GM21717 (cell line): Measurements from ENCODE around the gene CFAP77.

ENCODE experiments used
- ATAC-seq: cut with Tn5 transposase; IDR thresholded peaks from one replicate; pipeline ENCODE4 v1.9.1; 2021; ENCODE audit warnings: mild to moderate bottlenecking, moderate library complexity; ENCODE audit not compliant: unreplicated experiment

The CFAP77 gene

DNA sequence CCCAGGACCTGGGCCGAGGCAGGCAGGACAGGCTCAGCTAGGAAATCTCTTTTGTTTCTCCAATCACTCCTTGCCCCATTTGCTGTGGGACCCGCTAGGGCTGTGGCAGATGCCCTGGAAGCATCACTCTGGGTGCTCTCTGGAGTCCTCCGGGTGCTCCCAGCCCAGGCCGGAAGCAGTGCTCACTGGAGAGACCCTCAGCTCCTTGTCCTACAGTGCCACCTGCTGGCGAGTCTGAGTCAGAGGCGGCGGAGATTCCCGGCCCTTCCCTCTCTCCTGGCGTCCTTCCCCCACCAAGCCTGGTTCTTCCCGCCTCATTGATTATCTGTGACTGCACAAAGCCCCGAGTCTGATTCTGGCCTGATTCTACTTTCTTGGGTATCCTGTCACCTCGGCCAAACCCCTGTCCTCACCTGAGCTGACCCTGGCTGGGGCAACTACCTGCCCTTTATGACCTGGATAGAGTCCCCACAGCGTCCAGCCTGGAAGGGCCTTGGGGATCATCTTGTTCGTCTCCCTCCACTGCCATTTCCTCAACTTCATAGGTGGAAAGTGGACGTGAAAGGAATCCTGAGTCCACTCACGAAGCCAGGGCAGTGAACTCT is 165.1 kb downstream of the CFAP77 start:
- ATAC-seq, result no peak

GRCh38 chr9:132575811-132576210 is 165.8 kb downstream of the CFAP77 start:
- no peak for ATAC-seq

- ATAC-seq, result no peak
Observed at GRCh38 chr9:132577119-132577518, 167.1 kb downstream of the CFAP77 start.

- no peak for ATAC-seq
Observed at GRCh38 chr9:132578367-132578932, 168.4 kb downstream of the CFAP77 start.

GRCh38 chr9:132579427-132579798 is 169.4 kb downstream of the CFAP77 start:
- ATAC-seq, result no peak

GRCh38 chr9:132582276-132582785 is 172.3 kb downstream of the CFAP77 start, which contains the start of gene BARHL1:
Gene BARHL1, plus strand, starts transcription at chr9:132582606. Its CDS starts 192 bp downstream, at chr9:132582798.
- ATAC-seq, result no peak

DNA sequence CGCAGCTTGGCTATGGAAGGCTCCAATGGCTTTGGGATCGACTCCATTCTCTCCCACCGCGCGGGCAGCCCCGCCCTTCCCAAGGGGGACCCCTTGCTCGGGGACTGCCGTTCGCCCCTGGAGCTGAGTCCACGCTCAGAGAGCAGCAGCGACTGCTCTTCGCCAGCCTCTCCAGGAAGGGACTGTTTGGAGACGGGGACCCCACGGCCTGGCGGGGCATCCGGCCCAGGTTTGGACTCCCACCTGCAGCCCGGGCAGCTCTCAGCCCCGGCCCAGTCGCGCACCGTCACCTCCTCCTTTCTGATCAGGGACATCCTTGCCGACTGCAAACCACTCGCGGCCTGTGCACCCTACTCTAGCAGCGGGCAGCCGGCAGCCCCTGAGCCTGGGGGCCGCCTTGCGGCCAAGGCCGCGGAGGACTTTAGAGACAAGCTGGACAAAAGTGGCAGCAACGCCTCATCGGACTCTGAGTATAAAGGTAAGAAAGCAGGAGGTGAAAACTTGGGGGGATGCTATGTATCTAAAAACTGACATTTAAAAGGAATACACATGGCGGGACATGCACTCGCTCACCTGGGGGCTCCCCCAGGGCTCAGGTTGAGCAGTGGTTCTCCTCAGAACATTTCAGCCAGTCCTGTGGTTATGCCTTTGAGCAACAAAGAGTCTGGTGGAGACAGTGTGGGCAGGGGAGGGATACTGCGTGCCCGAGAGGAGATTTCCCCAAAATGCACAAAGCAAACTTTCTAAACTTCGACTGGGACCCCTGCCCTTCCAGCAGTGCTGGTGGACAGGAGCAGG is 173.0 kb downstream of the CFAP77 start:
- no peak for ATAC-seq

DNA sequence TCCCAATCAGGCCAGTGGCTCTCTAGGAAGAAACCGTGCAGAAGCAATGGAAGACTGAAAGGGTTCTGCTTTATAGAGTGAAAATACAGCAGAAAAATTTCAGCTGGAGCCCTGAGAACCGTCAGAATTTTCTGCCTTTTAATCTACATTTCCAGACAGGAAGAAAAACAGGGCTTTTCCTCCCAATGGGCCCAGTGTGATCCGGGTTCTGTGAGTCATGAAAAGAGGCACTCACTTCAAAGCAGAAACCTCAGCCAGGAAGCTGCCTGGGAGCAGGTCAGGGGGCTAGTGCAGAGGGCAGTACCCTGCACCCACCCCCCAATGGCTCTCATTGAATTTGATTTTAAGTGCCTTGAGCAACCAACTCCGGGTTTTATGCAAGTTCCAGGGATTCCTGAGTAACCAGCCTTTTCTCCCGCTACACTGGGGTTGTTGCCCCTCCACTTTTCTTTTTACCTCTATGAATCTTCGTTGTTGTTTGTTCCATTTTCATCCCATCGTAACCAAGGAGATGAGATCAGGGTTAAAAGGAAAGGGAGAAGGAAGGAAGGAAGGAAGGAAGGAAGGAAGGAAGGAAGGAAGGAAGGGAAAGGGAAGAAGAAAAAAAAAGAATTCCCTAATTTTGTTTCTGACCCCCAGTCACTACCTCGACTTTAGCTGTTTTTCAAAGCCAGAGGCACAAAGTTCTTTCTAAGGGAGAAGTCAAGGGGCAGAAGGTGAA is 173.7 kb downstream of the CFAP77 start:
- ATAC-seq, result no peak

GRCh38 chr9:132584601-132585560 is 174.9 kb downstream of the CFAP77 start:
- ATAC-seq, result no peak

- no peak for ATAC-seq
Observed at GRCh38 chr9:132585954-132586829, 176.2 kb downstream of the CFAP77 start.

- no peak for ATAC-seq
Observed at GRCh38 chr9:132586830-132587591, 177.0 kb downstream of the CFAP77 start.

- ATAC-seq, result no peak
Observed at GRCh38 chr9:132587592-132587955, 177.6 kb downstream of the CFAP77 start.

DNA sequence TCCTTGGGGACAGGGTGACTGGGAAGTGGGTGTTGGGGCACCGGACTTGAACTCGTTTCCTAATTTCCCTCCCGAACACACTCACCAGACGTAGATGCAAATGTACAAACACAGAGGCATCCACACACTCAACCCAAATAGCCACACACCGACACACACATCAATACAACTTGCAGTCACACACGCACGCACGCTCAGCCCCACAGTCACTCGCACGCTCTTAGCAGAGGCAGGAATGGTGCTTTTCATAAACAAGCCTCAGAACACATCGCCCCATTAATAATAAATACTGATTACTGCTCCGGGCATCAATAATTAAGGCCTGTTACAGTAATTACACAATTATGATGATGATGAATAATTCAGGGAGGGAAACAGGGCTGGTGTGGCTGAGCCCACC is 178.1 kb downstream of the CFAP77 start:
- ATAC-seq, result no peak

DNA sequence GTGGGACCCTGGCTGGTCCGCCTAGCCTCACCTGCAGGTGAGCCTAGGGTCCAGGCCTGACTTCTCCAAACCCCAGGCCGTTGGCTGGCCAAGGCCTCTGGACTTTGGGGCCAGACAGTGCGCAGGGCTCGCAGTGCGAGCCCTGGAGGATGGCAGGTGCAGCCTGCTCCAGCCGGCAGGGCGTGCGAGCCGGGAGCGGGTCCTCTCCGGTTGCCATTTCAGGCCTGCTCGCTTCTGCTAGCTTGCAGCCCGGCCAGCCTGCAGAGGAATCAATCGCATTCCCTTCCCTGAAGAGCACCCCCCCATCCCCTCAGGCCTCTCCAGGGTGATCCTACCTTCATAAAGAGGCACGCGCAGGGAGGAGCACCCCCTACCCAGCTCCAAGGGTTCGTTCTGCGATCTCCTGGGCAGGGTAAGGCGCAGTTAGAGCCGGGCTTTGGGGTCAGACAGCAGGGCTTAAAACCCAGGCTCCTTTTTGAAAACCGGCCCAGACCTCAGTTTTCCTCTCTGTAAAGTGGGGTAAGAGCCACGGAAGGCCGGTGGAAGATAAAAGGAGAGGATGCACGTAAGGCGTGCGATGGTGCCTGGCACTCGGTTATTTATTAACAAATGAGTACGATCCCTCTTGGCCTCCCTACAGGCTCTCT is 178.6 kb downstream of the CFAP77 start:
- no peak for ATAC-seq

DNA sequence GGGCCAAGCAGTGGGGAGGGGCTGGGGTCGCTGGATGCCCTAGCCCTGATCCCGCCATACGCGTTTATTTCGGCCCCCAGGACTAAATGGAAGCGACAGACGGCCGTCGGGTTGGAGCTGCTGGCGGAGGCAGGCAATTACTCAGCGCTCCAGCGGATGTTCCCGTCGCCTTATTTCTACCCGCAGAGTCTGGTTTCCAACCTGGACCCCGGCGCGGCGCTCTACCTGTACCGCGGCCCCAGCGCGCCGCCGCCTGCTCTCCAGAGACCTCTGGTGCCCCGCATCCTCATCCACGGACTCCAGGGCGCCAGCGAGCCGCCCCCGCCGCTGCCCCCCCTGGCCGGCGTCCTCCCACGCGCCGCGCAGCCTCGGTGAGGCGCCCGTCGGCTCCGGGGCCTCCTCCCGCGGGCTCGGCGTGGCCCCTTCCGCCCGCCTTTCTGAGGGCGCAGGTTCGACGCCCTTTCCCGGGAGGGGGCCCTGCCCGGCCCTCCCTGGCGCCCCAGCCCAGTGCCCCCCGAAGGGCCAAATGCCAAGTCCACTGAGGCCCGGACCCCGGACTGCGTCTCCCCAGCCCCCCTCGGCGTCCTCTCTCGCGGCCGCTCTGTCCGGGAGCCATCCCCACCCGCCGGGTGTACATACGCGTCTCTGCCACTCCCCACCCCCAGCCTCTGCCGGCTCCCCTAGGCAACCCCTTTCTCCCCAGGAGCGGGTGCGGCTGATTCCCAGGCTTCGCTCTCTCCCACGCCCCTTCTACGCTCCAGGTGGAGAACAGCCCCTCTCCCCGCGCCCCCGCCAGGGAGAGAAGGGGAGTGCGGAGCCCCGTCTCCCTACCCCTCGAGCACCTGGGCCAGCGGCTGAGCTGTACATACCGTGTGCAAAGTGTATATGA is 179.4 kb downstream of the CFAP77 start:
- no peak for ATAC-seq

- ATAC-seq, result no peak
Observed at GRCh38 chr9:132590037-132590317, 180.0 kb downstream of the CFAP77 start.
